Measurements from ENCODE around the gene FHOD3. TPM values are rescaled to one million over a fixed set of nuclear protein-coding genes. Genes with fewer than 3 reads are reported as not detected.

FHOD3 gene
- total RNA-seq, 1 donor from 2014 or later, result 5.6 TPM

- no peak for TF ChIP-seq CTCF (IDR thresholded peaks at IDR 0.05)
These were observed 3.5 kb upstream of the FHOD3 start for GRCh38 chr18:36294031-36294430.

GRCh38 chr18:36295214-36295613, 2.3 kb upstream of the FHOD3 start:
- no peak for TF ChIP-seq CTCF (IDR thresholded peaks at IDR 0.05)
- no peak for TF ChIP-seq POLR2A (IDR thresholded peaks at IDR 0.05)
- TF ChIP-seq POLR2AphosphoS5 (IDR thresholded peaks at IDR 0.05; ENCODE audit: insufficient read depth in 1 of 2, low read depth in 1 of 2), result no peak
- Histone ChIP-seq H3K4me3 (no peak overlapping the region), H3K27ac (no peak overlapping the region), H3K27me3 (no peaks in the 10 kb centered on the region), H3K9me3 (no peaks in the 10 kb centered on the region), H3K4me1 (peaks cover 18% of the 10 kb centered on the region), H3K36me3 (no peaks in the 10 kb centered on the region)
- DNase-seq (ENCODE audit: extremely low spot score in 2 of 2), result peak; percentile 64 to 67
- intact Hi-C loops (cut with DNase I), result loop anchor here (10.0 kb wide), 2 partner anchors 280 to 460 kb away; no protein-coding TSS in a partner anchor

More at GRCh38 chr18:36294031-36294430, 3.5 kb upstream of the FHOD3 start:
- intact Hi-C loops (cut with DNase I), result loop anchor here (10.0 kb wide), 2 partner anchors 281 to 461 kb away; no protein-coding TSS in a partner anchor
- no peak overlapping the region for H3K4me3 ChIP-seq
- H3K27me3 ChIP-seq, result no peaks in the 10 kb centered on the region
- no peaks in the 10 kb centered on the region for H3K9me3 ChIP-seq
- H3K27ac ChIP-seq, result no peak overlapping the region
- no peaks in the 10 kb centered on the region for H3K36me3 ChIP-seq
- peaks cover 18% of the 10 kb centered on the region for H3K4me1 ChIP-seq
- peak in 1 of 2 donors; percentile 32 for DNase-seq (ENCODE audit: extremely low spot score in 2 of 2)

- no peak overlapping the region for H3K27ac ChIP-seq
- intact Hi-C loops (cut with DNase I), result loop anchor here (10.0 kb wide), 2 partner anchors 279 to 459 kb away; no protein-coding TSS in a partner anchor
- no peaks in the 10 kb centered on the region for H3K9me3 ChIP-seq
- DNase-seq (ENCODE audit: extremely low spot score in 2 of 2), result peak in 1 of 2 donors; percentile 67
- H3K27me3 ChIP-seq, result no peaks in the 10 kb centered on the region
- H3K4me3 ChIP-seq, result peak overlapping the region; percentile 59 to 69
- TF ChIP-seq CTCF (IDR thresholded peaks at IDR 0.05) (no peak), POLR2A (IDR thresholded peaks at IDR 0.05) (no peak), POLR2AphosphoS5 (IDR thresholded peaks at IDR 0.05; ENCODE audit: insufficient read depth in 1 of 2, low read depth in 1 of 2) (no peak)
- no peaks in the 10 kb centered on the region for H3K36me3 ChIP-seq
- H3K4me1 ChIP-seq, result peaks cover 18% of the 10 kb centered on the region
These were observed 1.6 kb upstream of the FHOD3 start for GRCh38 chr18:36295880-36296301.

- no peaks in the 10 kb centered on the region for H3K27me3 ChIP-seq
- no peak for TF ChIP-seq POLR2A (IDR thresholded peaks at IDR 0.05)
- TF ChIP-seq POLR2AphosphoS5 (IDR thresholded peaks at IDR 0.05; ENCODE audit: insufficient read depth in 1 of 2, low read depth in 1 of 2), result peak in 1 of 2 donors; percentile 34
These were observed 680 bp upstream of the FHOD3 start for GRCh38 chr18:36296650-36297416.

GRCh38 chr18:36298126-36298741, 721 bp downstream of the FHOD3 start:
- H3K27ac ChIP-seq, result no peak overlapping the region
- TF ChIP-seq POLR2A (IDR thresholded peaks at IDR 0.05), result no peak
- no peak for TF ChIP-seq POLR2AphosphoS5 (IDR thresholded peaks at IDR 0.05; ENCODE audit: insufficient read depth in 1 of 2, low read depth in 1 of 2)
- TF ChIP-seq CTCF (IDR thresholded peaks at IDR 0.05), result no peak
- H3K27me3 ChIP-seq, result no peaks in the 10 kb centered on the region

More at GRCh38 chr18:36296650-36297416, 680 bp upstream of the FHOD3 start:
- H3K4me3 ChIP-seq, result peak overlapping the region; percentile 59 to 69
- peak; percentile 89 to 92 for DNase-seq (ENCODE audit: extremely low spot score in 2 of 2)
- intact Hi-C loops (cut with DNase I), result loop anchor here (10.0 kb wide), 2 partner anchors 278 to 458 kb away; no protein-coding TSS in a partner anchor
- peaks cover 18% of the 10 kb centered on the region for H3K4me1 ChIP-seq
- H3K36me3 ChIP-seq, result no peaks in the 10 kb centered on the region
- H3K27ac ChIP-seq, result peak overlapping the region; percentile 62
- no peaks in the 10 kb centered on the region for H3K9me3 ChIP-seq

More at GRCh38 chr18:36298126-36298741, 721 bp downstream of the FHOD3 start:
- H3K4me3 ChIP-seq, result peak overlapping the region; percentile 59 to 69
- no peaks in the 10 kb centered on the region for H3K36me3 ChIP-seq
- peaks cover 18% of the 10 kb centered on the region for H3K4me1 ChIP-seq
- H3K9me3 ChIP-seq, result no peaks in the 10 kb centered on the region
- intact Hi-C loops (cut with DNase I), result loop anchor here (10.0 kb wide), 2 partner anchors 277 to 457 kb away; no protein-coding TSS in a partner anchor
- DNase-seq (ENCODE audit: extremely low spot score in 2 of 2), result peak; percentile 52 to 75
